HEK293 (cell line): Measurements from ENCODE around the gene LCAT.

Experiments used
- BCL11A ChIP-seq: fragments of 450-650 bp; formaldehyde crosslinking; IDR thresholded peaks from 2 replicates; pipeline ENCODE4 v1.5.1; 2016; ENCODE audit warnings: low read depth, missing biosample characterization, missing genetic modification characterization
- HOXC10 ChIP-seq: sonication (generic); formaldehyde crosslinking; IDR thresholded peaks from 2 replicates; pipeline ENCODE4 v1.8.1; 2023; ENCODE audit warnings: mild to moderate bottlenecking, missing genetic modification reagents
- ZBTB21 ChIP-seq: fragments of 450-650 bp; formaldehyde crosslinking; IDR thresholded peaks from 2 replicates; pipeline ENCODE4 v1.5.1; 2017; ENCODE audit warnings: missing biosample characterization, missing genetic modification characterization
- ZBTB8A ChIP-seq: fragments of 450-650 bp; formaldehyde crosslinking; IDR thresholded peaks from 2 replicates; pipeline ENCODE4 v1.5.1; 2016; ENCODE audit warnings: missing biosample characterization, missing genetic modification characterization
- ZNF132 ChIP-seq: fragments of 450-650 bp; formaldehyde crosslinking; IDR thresholded peaks from 2 replicates; pipeline ENCODE4 v1.5.1; 2017; ENCODE audit warnings: missing biosample characterization, missing genetic modification characterization, borderline replicate concordance
- ZNF133 ChIP-seq: fragments of 450-650 bp; formaldehyde crosslinking; IDR thresholded peaks from 2 replicates; pipeline ENCODE4 v1.5.1; 2016; ENCODE audit warnings: missing biosample characterization, missing genetic modification characterization
- ZNF223 ChIP-seq: fragments of 450-650 bp; formaldehyde crosslinking; IDR thresholded peaks from 2 replicates; pipeline ENCODE4 v1.5.1; 2016; ENCODE audit warnings: missing biosample characterization, missing genetic modification characterization
- ZNF24 ChIP-seq: fragments of 450-650 bp; formaldehyde crosslinking; IDR thresholded peaks from 2 replicates; pipeline ENCODE4 v1.5.1; 2016; ENCODE audit warnings: missing biosample characterization, missing genetic modification characterization
- ZNF274 ChIP-seq, 2 experiments: fragments of 200-500 bp in 1 of 2; fragments of 450-650 bp in 1 of 2; sonication (Bioruptor generic) in 1 of 2; formaldehyde crosslinking in 1 of 2; IDR thresholded peaks; 2 replicates each; pipeline versions ENCODE4 v1.5.1 to v1.6.1; 2014 to 2016; ENCODE audit warnings: borderline replicate concordance in 1 of 2, inconsistent platforms in 1 of 2, low read length in 1 of 2, missing biosample characterization in 1 of 2, missing genetic modification characterization in 1 of 2
- ZNF354C ChIP-seq: fragments of 450-650 bp; formaldehyde crosslinking; IDR thresholded peaks from 2 replicates; pipeline ENCODE4 v1.5.1; 2016; ENCODE audit warnings: missing biosample characterization, missing genetic modification characterization, low read depth, borderline replicate concordance
- TF ChIP-seq, protein P1 (sequence below): fragments of 450-650 bp; formaldehyde crosslinking; IDR thresholded peaks from 2 replicates; pipeline ENCODE4 v1.5.1; 2016; ENCODE audit warnings: missing biosample characterization, missing genetic modification characterization
- TF ChIP-seq, protein P2 (sequence below): fragments of 450-650 bp; formaldehyde crosslinking; IDR thresholded peaks from 2 replicates; pipeline ENCODE4 v1.5.1; 2016; ENCODE audit warnings: missing biosample characterization, missing genetic modification characterization
- TF ChIP-seq, protein P3 (sequence below): IDR thresholded peaks from 2 replicates; pipeline ENCODE4 v1.6.1; 2011; ENCODE audit warnings: mild to moderate bottlenecking, low read depth, low read length, borderline replicate concordance

DNA sequence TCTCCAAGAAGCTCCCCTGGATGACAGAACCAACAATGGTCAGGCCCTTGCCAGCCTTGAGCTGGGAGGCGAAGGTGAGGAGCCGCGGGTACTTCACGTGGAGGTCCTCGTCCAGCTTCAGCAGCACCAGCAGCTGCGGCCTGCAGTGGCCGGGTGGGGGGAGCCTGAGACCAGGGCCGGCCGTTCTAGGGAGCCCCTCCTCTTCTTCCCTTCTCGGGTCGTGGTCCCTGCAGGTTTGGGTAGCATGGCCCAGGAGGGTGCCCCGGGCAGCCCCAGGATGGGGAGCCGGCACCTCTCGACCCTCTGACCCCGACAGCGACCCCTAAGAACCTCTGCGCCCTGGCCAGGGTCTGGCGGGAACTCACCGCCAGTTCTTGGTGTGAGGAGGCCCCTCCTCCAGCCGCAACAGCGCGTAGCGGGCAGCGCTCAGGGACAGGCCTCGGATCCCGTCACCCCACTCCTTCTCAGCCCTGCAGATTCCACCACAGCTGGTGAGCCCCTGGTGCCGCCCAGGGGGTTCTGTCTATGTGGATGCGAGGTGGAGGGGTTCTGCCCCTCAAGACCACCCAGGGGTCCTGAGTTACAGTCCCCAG lies 3.1 kb upstream of the LCAT start:
- TF ChIP-seq, protein P1, sequence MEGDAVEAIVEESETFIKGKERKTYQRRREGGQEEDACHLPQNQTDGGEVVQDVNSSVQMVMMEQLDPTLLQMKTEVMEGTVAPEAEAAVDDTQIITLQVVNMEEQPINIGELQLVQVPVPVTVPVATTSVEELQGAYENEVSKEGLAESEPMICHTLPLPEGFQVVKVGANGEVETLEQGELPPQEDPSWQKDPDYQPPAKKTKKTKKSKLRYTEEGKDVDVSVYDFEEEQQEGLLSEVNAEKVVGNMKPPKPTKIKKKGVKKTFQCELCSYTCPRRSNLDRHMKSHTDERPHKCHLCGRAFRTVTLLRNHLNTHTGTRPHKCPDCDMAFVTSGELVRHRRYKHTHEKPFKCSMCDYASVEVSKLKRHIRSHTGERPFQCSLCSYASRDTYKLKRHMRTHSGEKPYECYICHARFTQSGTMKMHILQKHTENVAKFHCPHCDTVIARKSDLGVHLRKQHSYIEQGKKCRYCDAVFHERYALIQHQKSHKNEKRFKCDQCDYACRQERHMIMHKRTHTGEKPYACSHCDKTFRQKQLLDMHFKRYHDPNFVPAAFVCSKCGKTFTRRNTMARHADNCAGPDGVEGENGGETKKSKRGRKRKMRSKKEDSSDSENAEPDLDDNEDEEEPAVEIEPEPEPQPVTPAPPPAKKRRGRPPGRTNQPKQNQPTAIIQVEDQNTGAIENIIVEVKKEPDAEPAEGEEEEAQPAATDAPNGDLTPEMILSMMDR = no peak
- TF ChIP-seq ZBTB8A (no peak), ZNF132 (tag by site-specific recombination) (no peak), ZNF24 (tag by site-specific recombination) (no peak), ZBTB21 (tag by site-specific recombination) (no peak), HOXC10 (CRISPR knock-in tag) (no peak), ZNF133 (tag by site-specific recombination) (no peak), ZNF354C (tag by site-specific recombination) (no peak), BCL11A (no peak), ZNF274 (IDR thresholded peaks at IDR 0.05; ENCODE audit: low read length) (no peak), ZNF274 (tag by site-specific recombination; IDR thresholded peaks at IDR 0.05; ENCODE audit: borderline replicate concordance) (no peak), ZNF223 (tag by site-specific recombination) (no peak)
- TF ChIP-seq, protein P2, sequence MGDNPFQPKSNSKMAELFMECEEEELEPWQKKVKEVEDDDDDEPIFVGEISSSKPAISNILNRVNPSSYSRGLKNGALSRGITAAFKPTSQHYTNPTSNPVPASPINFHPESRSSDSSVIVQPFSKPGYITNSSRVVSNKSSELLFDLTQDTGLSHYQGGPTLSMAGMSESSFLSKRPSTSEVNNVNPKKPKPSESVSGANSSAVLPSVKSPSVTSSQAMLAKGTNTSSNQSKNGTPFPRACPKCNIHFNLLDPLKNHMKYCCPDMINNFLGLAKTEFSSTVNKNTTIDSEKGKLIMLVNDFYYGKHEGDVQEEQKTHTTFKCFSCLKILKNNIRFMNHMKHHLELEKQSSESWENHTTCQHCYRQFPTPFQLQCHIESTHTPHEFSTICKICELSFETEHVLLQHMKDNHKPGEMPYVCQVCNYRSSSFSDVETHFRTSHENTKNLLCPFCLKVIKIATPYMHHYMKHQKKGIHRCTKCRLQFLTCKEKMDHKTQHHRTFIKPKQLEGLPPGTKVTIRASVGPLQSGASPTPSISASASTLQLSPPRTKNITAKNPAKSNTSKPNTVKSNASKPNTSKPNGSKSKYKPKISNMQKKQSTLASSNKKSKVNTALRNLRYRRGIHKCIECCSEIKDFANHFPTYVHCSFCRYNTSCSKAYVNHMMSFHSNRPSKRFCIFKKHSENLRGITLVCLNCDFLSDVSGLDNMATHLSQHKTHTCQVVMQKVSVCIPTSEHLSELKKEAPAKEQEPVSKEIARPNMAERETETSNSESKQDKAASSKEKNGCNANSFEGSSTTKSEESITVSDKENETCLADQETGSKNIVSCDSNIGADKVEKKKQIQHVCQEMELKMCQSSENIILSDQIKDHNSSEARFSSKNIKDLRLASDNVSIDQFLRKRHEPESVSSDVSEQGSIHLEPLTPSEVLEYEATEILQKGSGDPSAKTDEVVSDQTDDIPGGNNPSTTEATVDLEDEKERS (tag by site-specific recombination) = no peak
- TF ChIP-seq, protein P3, sequence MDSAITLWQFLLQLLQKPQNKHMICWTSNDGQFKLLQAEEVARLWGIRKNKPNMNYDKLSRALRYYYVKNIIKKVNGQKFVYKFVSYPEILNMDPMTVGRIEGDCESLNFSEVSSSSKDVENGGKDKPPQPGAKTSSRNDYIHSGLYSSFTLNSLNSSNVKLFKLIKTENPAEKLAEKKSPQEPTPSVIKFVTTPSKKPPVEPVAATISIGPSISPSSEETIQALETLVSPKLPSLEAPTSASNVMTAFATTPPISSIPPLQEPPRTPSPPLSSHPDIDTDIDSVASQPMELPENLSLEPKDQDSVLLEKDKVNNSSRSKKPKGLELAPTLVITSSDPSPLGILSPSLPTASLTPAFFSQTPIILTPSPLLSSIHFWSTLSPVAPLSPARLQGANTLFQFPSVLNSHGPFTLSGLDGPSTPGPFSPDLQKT = no peak
